K562 (cell line): ENCODE results near the gene PLEK2. TPM values are rescaled to one million over a fixed set of nuclear protein-coding genes. Genes with fewer than 3 reads are reported as not detected.

Experiments used
- ATAC-seq: fragments of 200-7000 bp; cut with Tn5 transposase; 3 replicates; pipeline ENCODE4 v1.9.1; 2020; ENCODE audit warnings: moderate library complexity
- BruUV-seq: library from RNA; stranded (reverse); fragments of 400-500 nt; replicated peaks from 2 replicates; lab custom pipeline; 2021; lab: Mats Ljungman, UMichigan
- CTCF ChIA-PET: fragments of 300-600 bp; formaldehyde crosslinking; extraction: SDS; loops from one replicate; lab custom pipeline; 2021; ENCODE audit warnings: low intra/inter-chr PET ratio; lab: Yijun Ruan, JAX
- POLR2A ChIA-PET: fragments of 300-600, 350-650 bp; sonication (Branson Sonifier 250); formaldehyde crosslinking; extraction: SDS; loops from one replicate; lab custom pipeline; 2021; ENCODE audit warnings: antibody characterized with exemption, inconsistent platforms; lab: Yijun Ruan, JAX
- DNase-seq, 4 experiments: peaks; one replicate each; pipeline versions ENCODE4 v3.0.0 to v3.0.0-alpha.2; 2011 to 2018; ENCODE audit warnings: low spot score in 3 of 4, mixed read lengths in 3 of 4; ENCODE audit errors: extremely low read depth in 1 of 4
- FAIRE-seq: peaks from 2 replicates; lab custom pipeline; 2011; peaks lifted over from hg19 to GRCh38; lab: Jason Lieb, UNC
- H2AFZ ChIP-seq: 2 replicates; pipeline ENCODE4 v1.6.0; 2011; ENCODE audit warnings: low read depth, low read length, control low read depth, inconsistent platforms
- H3K27ac ChIP-seq: fragments of 200-600 bp; 3 replicates; pipeline ENCODE4 v1.8.0; 2011; ENCODE audit warnings: low read depth, mild to moderate bottlenecking, control low read depth, inconsistent platforms, low read length, moderate library complexity, mixed read lengths; ENCODE audit errors: extremely low read depth
- H3K27me3 ChIP-seq, 2 experiments: fragments of 300-600 bp in 1 of 2; 2 replicates in 1 of 2; 3 replicates in 1 of 2; pipeline versions ENCODE4 v1.6.0 to v1.8.0; 2011; ENCODE audit warnings: inconsistent platforms in 2 of 2, low read length in 2 of 2, mild to moderate bottlenecking in 1 of 2, mixed read lengths in 1 of 2, moderate library complexity in 1 of 2; ENCODE audit not compliant: control insufficient read depth in 2 of 2, insufficient read depth in 2 of 2
- H3K36me3 ChIP-seq: fragments of 300-600 bp; 3 replicates; pipeline ENCODE4 v1.8.0; 2011; ENCODE audit warnings: mild to moderate bottlenecking, low read length, inconsistent platforms; ENCODE audit not compliant: control insufficient read depth, insufficient read depth
- H3K4me1 ChIP-seq, 2 experiments: fragments of 200-600 bp in 1 of 2; replicated peaks in 1 of 2; 2 replicates in 1 of 2; 3 replicates in 1 of 2; pipeline versions ENCODE4 v1.5.1 to v1.8.0; 2011; ENCODE audit warnings: inconsistent platforms in 2 of 2, low read length in 2 of 2, mild to moderate bottlenecking in 1 of 2, mixed read lengths in 1 of 2, moderate library complexity in 1 of 2; ENCODE audit not compliant: control insufficient read depth in 2 of 2, insufficient read depth in 2 of 2
- H3K4me2 ChIP-seq: 2 replicates; pipeline ENCODE4 v1.6.1; 2011; ENCODE audit warnings: low read length, control low read depth, inconsistent platforms, mixed read lengths; ENCODE audit not compliant: insufficient read depth
- H3K4me3 ChIP-seq: fragments of 200-600 bp; sonication (generic), shearing (Covaris generic); 2 replicates; pipeline ENCODE4 v1.5.1; 2016; ENCODE audit warnings: control low read depth, inconsistent platforms
- H3K79me2 ChIP-seq: fragments of 200-600 bp; 3 replicates; pipeline ENCODE4 v1.8.0; 2011; ENCODE audit warnings: low read length, inconsistent platforms; ENCODE audit not compliant: control insufficient read depth, insufficient read depth
- H3K9ac ChIP-seq, 2 experiments: 2 replicates each; pipeline versions ENCODE4 v1.6.0 to v1.6.1; 2011; ENCODE audit warnings: low read depth in 2 of 2, low read length in 2 of 2, control low read depth in 1 of 2, inconsistent platforms in 1 of 2, mild to moderate bottlenecking in 1 of 2, mixed read lengths in 1 of 2; ENCODE audit not compliant: insufficient read depth in 1 of 2
- H3K9me1 ChIP-seq: one replicate; pipeline ENCODE4 v1.6.0; 2011; ENCODE audit warnings: inconsistent platforms, mild to moderate bottlenecking, low read length, moderate library complexity; ENCODE audit not compliant: control insufficient read depth, insufficient read depth
- H3K9me3 ChIP-seq: replicated peaks from 2 replicates; pipeline ENCODE4 v1.5.1; 2011; ENCODE audit warnings: low read depth, low read length, inconsistent platforms; ENCODE audit not compliant: control insufficient read depth, insufficient read depth
- H4K20me1 ChIP-seq: replicated peaks from 2 replicates; pipeline ENCODE4 v1.6.1; 2011; ENCODE audit warnings: low read length, inconsistent platforms, mixed read lengths; ENCODE audit not compliant: control insufficient read depth, insufficient read depth
- ASH1L ChIP-seq: fragments of 450-650 bp; IDR thresholded peaks from 2 replicates; pipeline ENCODE4 v1.6.1; 2018; ENCODE audit warnings: borderline replicate concordance, mild to moderate bottlenecking, low read depth; ENCODE audit not compliant: partially characterized antibody
- CEBPB ChIP-seq: fragments of 450-650 bp; IDR thresholded peaks from 2 replicates; pipeline ENCODE4 v1.6.1; 2016; ENCODE audit warnings: missing genetic modification characterization, missing compliant biosample characterization
- DACH1 ChIP-seq: fragments of 450-650 bp; IDR thresholded peaks from 2 replicates; pipeline ENCODE4 v1.6.1; 2018; ENCODE audit not compliant: partially characterized antibody
- HDAC1 ChIP-seq, 2 experiments: fragments of 450-650 bp; IDR thresholded peaks; 2 replicates each; pipeline ENCODE4 v1.6.1; 2016 to 2017; ENCODE audit warnings: inconsistent platforms in 1 of 2, mild to moderate bottlenecking in 1 of 2, moderate library complexity in 1 of 2
- JUND ChIP-seq, 2 experiments: IDR thresholded peaks; 2 replicates in 1 of 2; 3 replicates in 1 of 2; pipeline ENCODE4 v1.6.1; 2011; ENCODE audit warnings: borderline replicate concordance in 2 of 2, low read depth in 2 of 2, low read length in 2 of 2, improper control_type of control experiment in 1 of 2, missing biosample characterization in 1 of 2, missing genetic modification characterization in 1 of 2, missing genetic modification reagents in 1 of 2
- KAT2B ChIP-seq: IDR thresholded peaks from one replicate; pipeline ENCODE4 v1.6.1; 2012; ENCODE audit warnings: low read depth, mild to moderate bottlenecking, control low read depth, inconsistent platforms, low read length, moderate library complexity
- KLF13 ChIP-seq: fragments of 450-650 bp; IDR thresholded peaks from 2 replicates; pipeline ENCODE4 v1.6.1; 2016; ENCODE audit warnings: missing genetic modification characterization, low read depth, mild to moderate bottlenecking, missing compliant biosample characterization, moderate library complexity, borderline replicate concordance
- MAFG ChIP-seq: fragments of 450-650 bp; conservative IDR thresholded peaks from 2 replicates; pipeline ENCODE4 v1.6.1; 2016; ENCODE audit warnings: missing genetic modification characterization, missing compliant biosample characterization
- MYC ChIP-seq, 2 experiments: fragments of 250-450 bp in 1 of 2; sonication (Bioruptor Pico) in 1 of 2; IDR thresholded peaks; 2 replicates each; pipeline versions ENCODE4 v1.5.1 to v1.6.1; 2012 to 2021; ENCODE audit warnings: low read depth in 2 of 2, borderline replicate concordance in 1 of 2, improper control_type of control experiment in 1 of 2, low read length in 1 of 2, mild to moderate bottlenecking in 1 of 2, moderate library complexity in 1 of 2
- POLR2A ChIP-seq: fragments of 450-650 bp; conservative IDR thresholded peaks from 2 replicates; pipeline ENCODE4 v1.6.1; 2016
- POLR2B ChIP-seq: fragments of 450-650 bp; IDR thresholded peaks from 2 replicates; pipeline ENCODE4 v1.6.1; 2018; ENCODE audit warnings: low read depth; ENCODE audit not compliant: partially characterized antibody
- RBBP5 ChIP-seq: fragments of 200-600 bp; sonication (generic); IDR thresholded peaks from 2 replicates; pipeline ENCODE4 v1.6.1; 2012; ENCODE audit warnings: borderline replicate concordance, mild to moderate bottlenecking, low read length, control low read depth, inconsistent platforms; ENCODE audit not compliant: insufficient read depth, poor library complexity, severe bottlenecking
- RBFOX2 ChIP-seq: fragments of 200-400 bp; formaldehyde crosslinking; IDR thresholded peaks from 2 replicates; pipeline ENCODE4 v1.6.1; 2017; ENCODE audit warnings: low read depth, mild to moderate bottlenecking, low read length, moderate library complexity
- SIN3A ChIP-seq, 2 experiments: fragments of 150-350 bp in 1 of 2; IDR thresholded peaks; 2 replicates each; pipeline ENCODE4 v1.6.1; 2011 to 2016; ENCODE audit warnings: borderline replicate concordance in 2 of 2, low read depth in 2 of 2, low read length in 2 of 2, mild to moderate bottlenecking in 2 of 2, moderate library complexity in 2 of 2; ENCODE audit not compliant: control insufficient read depth in 1 of 2
- TEAD1 ChIP-seq, 2 experiments: fragments of 450-650 bp in 1 of 2; sonication (generic) in 1 of 2; formaldehyde crosslinking; IDR thresholded peaks; 2 replicates each; pipeline versions ENCODE4 v1.4.0 to v1.8.0; 2020 to 2022; ENCODE audit warnings: mild to moderate bottlenecking in 2 of 2, missing genetic modification reagents in 1 of 2
- TGIF2 ChIP-seq: sonication (generic); formaldehyde crosslinking; IDR thresholded peaks from 2 replicates; pipeline ENCODE4 v1.8.1; 2022; ENCODE audit warnings: mild to moderate bottlenecking, missing genetic modification reagents, moderate library complexity
- ZC3H8 ChIP-seq: fragments of 450-650 bp; IDR thresholded peaks from 2 replicates; pipeline ENCODE4 v1.6.1; 2017
- ZFX ChIP-seq: sonication (generic); formaldehyde crosslinking; IDR thresholded peaks from 2 replicates; pipeline ENCODE4 v1.8.0; 2022; ENCODE audit warnings: mild to moderate bottlenecking, missing genetic modification reagents, moderate library complexity
- ZSCAN29 ChIP-seq: fragments of 450-650 bp; IDR thresholded peaks from 2 replicates; pipeline ENCODE4 v1.6.1; 2017
- WGBS: fragments of 100-300 bp; shearing (Covaris generic); methylation state at CpG from one replicate; pipeline ENCODE4 v1.1.6; 2016; ENCODE audit warnings: low coverage, mixed read lengths; ENCODE audit not compliant: insufficient coverage; ENCODE audit errors: missing lambda C conversion rate; 5-methylcytosine and 5-hydroxymethylcytosine counted together
- in situ Hi-C: fragments of 300-500 bp; cut with MboI; formaldehyde crosslinking; loops from 4 replicates; pipeline ENCODE4 v1.15.0; 2018; ENCODE audit warnings: inconsistent platforms, mixed read lengths
- intact Hi-C: fragments of 100-400 bp; cut with micrococcal nuclease; formaldehyde crosslinking; loops from 2 replicates; pipeline ENCODE4 v1.14.2; 2022
- polyA plus RNA-seq, 8 experiments: library from polyadenylated mRNA; depleted of rRNA in 4 of 8; stranded (reverse) in 5 of 8; unstranded in 3 of 8; fragments of >200 nt; fragmentation: Nextera tagmentation in 2 of 8; fragmentation: Illumina TruSeq in 1 of 8; extraction: Ambion mirVana in 2 of 8; extraction: Trizol in 1 of 8; gene quantifications; 2 replicates each; pipeline versions ENCODE4 v1.2.1 to v1.2.3, GENCODE V29; 2011 to 2014; ENCODE audit warnings: inconsistent platforms in 1 of 8, missing spikeins in 1 of 8
- total RNA-seq, 7 experiments: library from RNA; depleted of rRNA in 6 of 7; stranded (reverse); fragments of >200 nt in 6 of 7; fragmentation: Illumina TruSeq in 2 of 7; extraction: Trizol in 2 of 7; gene quantifications; 2 replicates each; pipeline versions ENCODE4 v1.2.1 to v1.2.3, GENCODE V29; 2011 to 2021; ENCODE audit warnings: low replicate concordance in 1 of 7
- TF ChIP-seq, protein P1 (sequence below), 2 experiments: fragments of 250-450 bp in 1 of 2; fragments of 450-650 bp in 1 of 2; sonication (Bioruptor Pico) in 1 of 2; IDR thresholded peaks; 2 replicates each; pipeline versions ENCODE4 v1.6.1 to v1.8.0; 2016 to 2021; ENCODE audit warnings: mild to moderate bottlenecking in 2 of 2, moderate library complexity in 2 of 2, missing compliant biosample characterization in 1 of 2, missing genetic modification characterization in 1 of 2

Gene PLEK2
- total and polyA plus RNA-seq, 9 of the 15 experiments (the other 6 are each of a cell fraction or from before 2014, with no cell fraction given): not detected

DNA sequence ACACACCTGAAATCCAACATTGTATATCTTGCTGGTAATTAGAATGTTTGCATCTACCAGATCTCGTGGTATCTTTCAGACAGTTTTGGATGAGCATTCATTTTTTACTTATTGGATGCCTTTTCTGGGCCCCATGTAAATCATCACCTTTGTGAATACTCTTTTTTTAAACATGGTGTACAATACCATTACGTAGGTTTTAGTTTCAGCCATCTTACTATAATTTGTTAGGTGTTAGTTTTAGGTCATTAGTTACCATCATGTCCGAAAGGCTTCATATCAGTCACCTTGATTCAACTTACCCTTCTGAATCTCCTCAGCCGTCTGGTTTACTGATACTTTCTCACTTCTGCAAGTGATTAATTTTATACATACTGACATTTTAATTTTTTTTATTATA lies 46.5 kb downstream of the PLEK2 start (continued):
- TF ChIP-seq KLF13: no peak
- TF ChIP-seq TEAD1 (CRISPR knock-in tag; IDR thresholded peaks at IDR 0.05): no peak
- no peak for TF ChIP-seq HDAC1 (IDR thresholded peaks at IDR 0.05)
- no peak for TF ChIP-seq KAT2B
- TF ChIP-seq ZSCAN29: no peak
- no peak for TF ChIP-seq MAFG
- TF ChIP-seq ASH1L: no peak

DNA sequence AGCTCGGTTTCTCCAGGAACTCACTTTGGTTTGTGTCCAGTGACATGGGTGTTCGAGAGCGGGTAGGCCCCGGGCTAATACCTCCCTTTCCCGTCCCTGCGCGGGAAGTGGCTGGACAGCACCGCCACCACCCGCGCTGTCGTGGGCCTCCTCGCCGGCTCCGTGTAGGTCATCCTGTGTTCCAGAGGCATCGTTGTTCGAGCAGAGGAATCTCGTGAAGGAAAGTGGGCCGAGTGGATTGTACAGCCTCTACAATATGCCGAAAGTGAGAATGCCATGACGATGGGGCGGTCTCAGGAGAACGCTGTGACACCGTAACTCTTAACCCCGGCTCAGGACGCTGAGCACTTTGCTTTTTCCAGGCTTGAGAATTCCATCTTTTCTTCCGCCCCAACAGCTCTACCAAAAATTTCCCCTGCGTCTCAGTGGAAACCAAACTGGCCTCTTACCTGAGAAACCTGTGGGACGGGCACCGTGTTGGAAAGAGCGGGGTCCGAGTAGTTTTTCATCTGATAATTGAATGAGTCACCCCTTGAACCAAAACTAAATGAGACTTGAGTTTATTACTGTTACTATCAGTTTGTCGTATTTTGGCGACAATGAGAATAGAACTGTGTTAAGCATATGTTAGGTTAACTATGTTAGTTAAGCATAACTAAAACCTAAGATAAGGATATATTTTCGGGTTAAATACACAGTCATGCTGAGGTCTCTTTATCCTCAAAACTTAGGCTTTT lies 51.3 kb downstream of the PLEK2 start:
- POLR2A ChIA-PET: interaction anchor here (0.5 to 1.3 kb wide), 4 partner anchors 16 to 181 kb away, joined by 3 to 4 read pairs (median 4); no protein-coding TSS in a partner anchor
- peak overlapping the region; percentile 87 for H3K4me2 ChIP-seq
- no peaks in the 10 kb centered on the region for H3K27me3 ChIP-seq
- peak overlapping the region; percentile 96 to 99 for H3K9ac ChIP-seq
- H4K20me1 ChIP-seq: peaks cover 6% of the 10 kb centered on the region; the same call in 1 of the 2 replicates
- H3K4me1 ChIP-seq: peaks cover 2 to 16% of the 10 kb centered on the region in 2 experiments; a peak in 2 of 5 replicates
- no peaks in the 10 kb centered on the region for H3K9me3 ChIP-seq
- 0% methylated on average over 17 of the region's 34 CpGs for WGBS
- DNase-seq (peak in 1 of 4 experiments; percentile 28), ATAC-seq (peak; percentile 54), FAIRE-seq (no peak)
- intact Hi-C loops (no loop called here), in situ Hi-C loops (no loop called here)
- peaks cover 44% of the 10 kb centered on the region for H3K36me3 ChIP-seq
- CTCF ChIA-PET: interaction anchor here (1.0 to 1.1 kb wide), 2 partner anchors 65 to 195 kb away, joined by 3 to 5 read pairs; no protein-coding TSS in a partner anchor
- peak overlapping the region; percentile 95 for H2AFZ ChIP-seq
- peak overlapping the region; percentile 85 for H3K4me3 ChIP-seq
- H3K27ac ChIP-seq: peak overlapping the region; percentile 98
- BruUV-seq: TSS peak; percentile 74
- H3K79me2 ChIP-seq: peaks cover 94% of the 10 kb centered on the region
- no peaks in the 10 kb centered on the region for H3K9me1 ChIP-seq
- TF ChIP-seq POLR2A (0 out of 2 replicates have a peak, but pooled peaks have one; percentile 8), SIN3A (IDR thresholded peaks at IDR 0.05; ENCODE audit: borderline replicate concordance in 2 of 2, control insufficient read depth in 1 of 2, low read depth in 2 of 2, low read length in 2 of 2) (peak; percentile 10 to 82; a peak in 2 of 4 replicates), ZC3H8 (no peak), CEBPB (no peak), ZFX (CRISPR knock-in tag) (peak; percentile 73), JUND (IDR thresholded peaks at IDR 0.05; ENCODE audit: borderline replicate concordance, low read depth, low read length) (peak; percentile 72; the same call in 1 of the 2 replicates), JUND (tag; IDR thresholded peaks at IDR 0.05; ENCODE audit: borderline replicate concordance, low read depth, low read length) (no peak), RBBP5 (peak; percentile 33), TGIF2 (CRISPR knock-in tag) (no peak), POLR2B (no peak), DACH1 (no peak), MYC (IDR thresholded peaks at IDR 0.05; ENCODE audit: low read depth, low read length) (no peak), MYC (CRISPR knock-in tag; IDR thresholded peaks at IDR 0.05; ENCODE audit: borderline replicate concordance, low read depth) (no peak), RBFOX2 (peak; percentile 71)
- TF ChIP-seq, protein P1, sequence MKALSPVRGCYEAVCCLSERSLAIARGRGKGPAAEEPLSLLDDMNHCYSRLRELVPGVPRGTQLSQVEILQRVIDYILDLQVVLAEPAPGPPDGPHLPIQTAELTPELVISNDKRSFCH (CRISPR knock-in tag; IDR thresholded peaks at IDR 0.05): no peak
- TF ChIP-seq, protein P1 (tag; IDR thresholded peaks at IDR 0.05): no peak
